Prostate gland (tissue), 2 donors: Measurements from ENCODE around the gene MYEOV. TPM values are rescaled to one million over a fixed set of nuclear protein-coding genes. Genes with fewer than 3 reads are reported as not detected.

Source experiments
- DNase-seq: peaks from one replicate; pipeline ENCODE4 v3.0.0-alpha.2; 2019; ENCODE audit warnings: low spot score
- H3K27ac ChIP-seq, 2 donors: fragments of 200-600 bp; sonication (generic); 2 replicates each; pipeline ENCODE4 v1.5.1; 2017 to 2019
- H3K27me3 ChIP-seq: fragments of 200-600 bp; sonication (generic); replicated peaks from 2 replicates; pipeline ENCODE4 v1.5.1; 2019; ENCODE audit not compliant: insufficient read depth
- H3K36me3 ChIP-seq, 2 donors: fragments of 200-600 bp; sonication (generic); 1 replicate in 1 of 2; 2 replicates in 1 of 2; pipeline versions ENCODE4 v1.5.1 to v1.8.1; 2017 to 2019
- H3K4me1 ChIP-seq: fragments of 200-600 bp; sonication (generic); replicated peaks from 2 replicates; pipeline ENCODE4 v1.5.1; 2019
- H3K4me3 ChIP-seq, 2 donors: fragments of 200-600 bp; sonication (generic); 2 replicates each; pipeline ENCODE4 v1.5.1; 2017 to 2019
- H3K9me3 ChIP-seq: fragments of 200-600 bp; sonication (generic); 2 replicates; pipeline ENCODE4 v1.5.1; 2017
- CTCF ChIP-seq, 4 experiments: fragments of 200-600 bp in 2 of 4; fragments of 450-650 bp in 2 of 4; sonication (generic) in 2 of 4; IDR thresholded peaks; 1 replicate in 3 of 4; 2 replicates in 1 of 4; pipeline ENCODE4 v1.5.1; 2016 to 2019; ENCODE audit warnings: antibody characterized with exemption in 4 of 4, mild to moderate bottlenecking in 2 of 4, moderate library complexity in 2 of 4
- POLR2A ChIP-seq: fragments of 450-650 bp; IDR thresholded peaks from one replicate; pipeline ENCODE4 v1.6.1; 2016; ENCODE audit warnings: antibody characterized with exemption, mild to moderate bottlenecking
- POLR2AphosphoS5 ChIP-seq: sonication (generic); formaldehyde crosslinking; IDR thresholded peaks from one replicate; pipeline ENCODE4 v1.6.1; 2017; ENCODE audit warnings: antibody characterized with exemption
- WGBS: methylation state at CpG from one replicate; pipeline ENCODE4 v1.1.5; 2018; 5-methylcytosine and 5-hydroxymethylcytosine counted together
- intact Hi-C: fragments of 100-400 bp; cut with DNase I; formaldehyde crosslinking; loops from one replicate; pipeline ENCODE4 v1.14.2; 2022
- total RNA-seq, 2 donors: library from RNA; depleted of rRNA; stranded (reverse); fragments of >200 nt; gene quantifications; one replicate each; pipeline ENCODE4 v1.1.0, GENCODE V29; 2016

MYEOV gene
- total RNA-seq, 2 donors from 2014 or later, result 1.1 TPM; not detected in 1

GRCh38 chr11:69252490-69252837 lies 41.5 kb upstream of the MYEOV start:
- TF ChIP-seq POLR2A, result no peak
- peak; percentile 34 for TF ChIP-seq POLR2AphosphoS5
- no peak for TF ChIP-seq CTCF (IDR thresholded peaks at IDR 0.05)
- peak overlapping the region; percentile 52 to 72 for H3K27ac ChIP-seq

GRCh38 chr11:69253028-69253427 lies 40.9 kb upstream of the MYEOV start:
- no peak for DNase-seq
- Histone ChIP-seq H3K4me3 (no peak overlapping the region), H3K36me3 (no peaks in the 10 kb centered on the region), H3K27ac (peak overlapping the region; percentile 52 to 72), H3K4me1 (no peaks in the 10 kb centered on the region), H3K9me3 (no peaks in the 10 kb centered on the region), H3K27me3 (peaks cover 2% of the 10 kb centered on the region)
- intact Hi-C loops, result no loop called here
- TF ChIP-seq CTCF (IDR thresholded peaks at IDR 0.05), result no peak
- no peak for TF ChIP-seq POLR2AphosphoS5
- TF ChIP-seq POLR2A, result no peak

More at GRCh38 chr11:69252490-69252837, 41.5 kb upstream of the MYEOV start:
- peak; percentile 88 for DNase-seq
- H3K36me3 ChIP-seq, result no peaks in the 10 kb centered on the region
- intact Hi-C loops, result no loop called here
- H3K27me3 ChIP-seq, result peaks cover 2% of the 10 kb centered on the region
- no peak overlapping the region for H3K4me3 ChIP-seq
- no peaks in the 10 kb centered on the region for H3K9me3 ChIP-seq
- no peaks in the 10 kb centered on the region for H3K4me1 ChIP-seq
- WGBS, result 28% methylated on average over 9 of the region's 9 CpGs

GRCh38 chr11:69257134-69257533 lies 36.8 kb upstream of the MYEOV start:
- TF ChIP-seq POLR2A, result no peak
- no peak for TF ChIP-seq CTCF (IDR thresholded peaks at IDR 0.05)
- no peak for TF ChIP-seq POLR2AphosphoS5
- no peak for DNase-seq
- intact Hi-C loops, result no loop called here
- H3K4me1 ChIP-seq, result no peaks in the 10 kb centered on the region
- no peak overlapping the region for H3K4me3 ChIP-seq
- H3K9me3 ChIP-seq, result no peaks in the 10 kb centered on the region
- no peak overlapping the region for H3K27ac ChIP-seq
- 73% methylated on average over 5 of the region's 5 CpGs for WGBS
- no peaks in the 10 kb centered on the region for H3K27me3 ChIP-seq
- H3K36me3 ChIP-seq, result no peaks in the 10 kb centered on the region

DNA sequence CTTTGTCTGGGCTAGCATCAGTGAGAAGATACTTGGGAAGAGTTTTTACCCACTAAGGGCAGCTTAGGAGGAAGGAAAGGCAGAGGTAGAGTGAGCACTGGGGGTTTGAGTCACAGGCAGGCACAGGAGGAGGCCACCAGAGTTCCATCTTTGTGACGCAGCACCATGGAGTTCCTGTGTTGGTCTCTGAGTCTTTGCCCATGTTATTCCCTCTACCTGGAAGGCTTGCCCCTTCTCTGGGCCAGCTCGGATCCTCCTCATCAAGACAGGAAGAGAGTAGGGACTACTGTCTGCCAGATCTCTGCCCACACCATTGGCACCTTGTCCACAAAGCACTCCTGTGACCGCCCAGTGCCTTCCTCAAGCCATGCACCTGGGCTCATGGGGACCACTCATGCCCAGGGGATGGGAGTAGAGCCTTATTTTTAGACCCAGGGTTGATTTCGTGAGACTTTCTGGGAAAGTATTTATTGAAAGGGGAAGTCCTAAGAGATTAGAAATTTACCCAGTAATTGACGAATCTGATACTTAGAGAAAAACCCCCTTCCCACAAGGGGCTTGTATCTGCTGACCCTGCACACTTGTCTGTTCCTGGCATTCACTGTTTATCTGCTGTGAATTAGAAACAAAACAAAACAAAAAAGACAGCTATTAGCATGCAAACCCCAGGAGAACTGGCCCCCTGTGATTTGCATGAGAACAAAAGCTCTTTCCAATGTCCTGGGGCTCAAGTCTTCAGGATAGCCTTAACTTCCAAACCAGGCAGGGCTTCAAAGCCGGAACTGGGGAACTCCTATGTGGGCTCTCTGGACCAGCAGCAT lies 35.9 kb upstream of the MYEOV start:
- Histone ChIP-seq H3K36me3 (no peaks in the 10 kb centered on the region), H3K4me3 (no peak overlapping the region), H3K4me1 (no peaks in the 10 kb centered on the region), H3K9me3 (no peaks in the 10 kb centered on the region), H3K27me3 (no peaks in the 10 kb centered on the region), H3K27ac (no peak overlapping the region)
- no peak for DNase-seq
- WGBS, result 74% methylated on average over 6 of the region's 6 CpGs
- intact Hi-C loops, result no loop called here
- TF ChIP-seq POLR2A (no peak), POLR2AphosphoS5 (no peak), CTCF (IDR thresholded peaks at IDR 0.05) (no peak)

DNA sequence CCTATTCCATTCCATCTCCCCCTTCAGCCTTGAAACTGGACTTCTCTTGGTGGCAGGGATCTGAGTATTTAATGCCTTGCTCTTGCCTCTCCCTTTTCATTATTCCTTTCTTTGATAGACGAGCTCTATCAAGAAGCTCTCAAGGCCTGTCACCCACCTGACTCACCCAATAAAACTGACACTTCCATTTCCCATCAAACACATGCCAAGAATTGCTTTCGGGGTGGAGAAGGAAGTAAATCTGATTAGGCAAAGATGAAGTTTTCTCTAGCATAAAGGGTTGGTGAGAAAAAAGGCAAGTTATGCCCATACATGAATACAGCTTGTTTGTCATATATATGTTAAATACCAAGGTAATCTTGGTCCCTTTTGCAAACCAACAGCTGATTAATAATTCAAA lies 34.9 kb upstream of the MYEOV start:
- no peaks in the 10 kb centered on the region for H3K27me3 ChIP-seq
- 23% methylated on average over 2 of the region's 2 CpGs for WGBS
- TF ChIP-seq POLR2AphosphoS5 (no peak), POLR2A (no peak), CTCF (IDR thresholded peaks at IDR 0.05) (no peak)
- H3K4me3 ChIP-seq, result no peak overlapping the region
- H3K36me3 ChIP-seq, result no peaks in the 10 kb centered on the region
- no peaks in the 10 kb centered on the region for H3K4me1 ChIP-seq
- no peaks in the 10 kb centered on the region for H3K9me3 ChIP-seq
- no peak for DNase-seq
- no peak overlapping the region for H3K27ac ChIP-seq
- intact Hi-C loops, result no loop called here
